Parathyroid adenoma (tissue), 2 donors: Measurements from ENCODE around the gene CTNND2.

Experiments
- H2AFZ ChIP-seq: fragments of 300-600 bp; sonication (generic); one replicate; pipeline ENCODE4 v1.7.0; 2017; ENCODE audit warnings: antibody characterized with exemption, mild to moderate bottlenecking
- H3K27ac ChIP-seq: fragments of 300-600 bp; sonication (generic); one replicate; pipeline ENCODE4 v1.7.0; 2017
- H3K27me3 ChIP-seq: fragments of 300-600 bp; sonication (generic); one replicate; pipeline ENCODE4 v1.7.0; 2017; ENCODE audit warnings: low read length; ENCODE audit not compliant: control insufficient read depth, insufficient read depth
- H3K36me3 ChIP-seq: fragments of 300-600 bp; sonication (generic); one replicate; pipeline ENCODE4 v1.7.0; 2017; ENCODE audit warnings: low read length; ENCODE audit not compliant: control insufficient read depth, insufficient read depth
- H3K4me1 ChIP-seq: fragments of 300-600 bp; sonication (generic); one replicate; pipeline ENCODE4 v1.7.0; 2017; ENCODE audit warnings: control low read depth
- H3K4me2 ChIP-seq: fragments of 300-600 bp; sonication (generic); one replicate; pipeline ENCODE4 v1.7.0; 2017; ENCODE audit warnings: low read length
- H3K4me3 ChIP-seq: fragments of 300-600 bp; sonication (generic); one replicate; pipeline ENCODE4 v1.7.0; 2017; ENCODE audit warnings: low read depth, low read length
- H3K79me2 ChIP-seq: fragments of 300-600 bp; sonication (generic); one replicate; pipeline ENCODE4 v1.7.0; 2017; ENCODE audit warnings: control low read depth
- H3K9ac ChIP-seq: fragments of 300-600 bp; sonication (generic); one replicate; pipeline ENCODE4 v1.7.0; 2017; ENCODE audit warnings: mild to moderate bottlenecking
- H3K9me3 ChIP-seq: fragments of 300-600 bp; sonication (generic); one replicate; pipeline ENCODE4 v1.7.0; 2017; ENCODE audit warnings: low read length; ENCODE audit not compliant: control insufficient read depth
- TF ChIP-seq, protein P1 (sequence below): fragments of 300-600 bp; sonication (generic); IDR thresholded peaks from one replicate; pipeline ENCODE4 v1.7.0; 2017; ENCODE audit warnings: antibody characterized with exemption, mild to moderate bottlenecking
- donor health status: primary hyperparathyroidism.

The CTNND2 gene

DNA sequence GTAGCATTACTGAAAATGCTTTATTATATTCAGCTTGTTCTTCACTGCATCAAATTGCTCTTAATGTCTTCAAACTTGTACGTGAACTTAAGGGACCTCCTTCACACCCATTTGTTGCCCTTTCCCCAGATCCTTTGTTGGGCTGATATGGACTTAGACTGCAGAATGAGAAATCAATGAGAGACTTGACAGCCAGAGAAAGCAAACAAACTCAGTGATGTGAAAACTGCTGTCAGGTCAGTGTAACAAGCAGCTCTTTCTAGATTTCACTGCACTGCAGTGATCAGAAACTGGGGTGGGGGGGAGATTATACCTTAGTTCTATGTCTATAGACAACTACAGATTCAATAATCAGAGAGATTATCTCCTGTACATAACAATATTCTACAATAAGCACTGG, 652.2 kb downstream of the CTNND2 start:
- no peaks in the 10 kb centered on the region for H3K27me3 ChIP-seq
- H3K4me3 ChIP-seq = no peak overlapping the region
- no peak overlapping the region for H3K9ac ChIP-seq

DNA sequence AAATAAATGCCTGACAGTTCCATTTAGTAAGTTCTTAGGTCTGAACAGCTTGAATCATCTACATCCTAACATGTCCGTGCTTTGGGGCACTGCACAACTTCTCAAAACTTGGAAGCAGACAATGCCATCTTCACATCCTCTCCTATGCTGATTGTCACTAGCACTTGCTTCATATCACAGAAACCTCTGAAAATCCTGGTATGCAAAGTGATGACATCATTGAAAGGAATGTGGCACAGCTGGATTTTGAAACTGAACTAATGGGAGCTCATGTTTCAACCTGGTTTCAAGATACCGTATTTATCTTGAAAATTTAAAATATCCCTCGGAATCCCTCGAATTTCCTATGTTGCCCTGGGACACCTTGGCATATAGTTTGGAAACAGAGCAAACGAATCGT, 653.0 kb downstream of the CTNND2 start:
- Histone ChIP-seq H3K79me2 (no peaks in the 10 kb centered on the region), H3K9me3 (no peaks in the 10 kb centered on the region), H3K27me3 (no peaks in the 10 kb centered on the region), H3K4me3 (no peak overlapping the region), H2AFZ (no peak overlapping the region), H3K36me3 (no peaks in the 10 kb centered on the region), H3K4me2 (peak overlapping the region; percentile 42), H3K9ac (no peak overlapping the region), H3K4me1 (no peaks in the 10 kb centered on the region), H3K27ac (no peak overlapping the region)
- TF ChIP-seq, protein P1, sequence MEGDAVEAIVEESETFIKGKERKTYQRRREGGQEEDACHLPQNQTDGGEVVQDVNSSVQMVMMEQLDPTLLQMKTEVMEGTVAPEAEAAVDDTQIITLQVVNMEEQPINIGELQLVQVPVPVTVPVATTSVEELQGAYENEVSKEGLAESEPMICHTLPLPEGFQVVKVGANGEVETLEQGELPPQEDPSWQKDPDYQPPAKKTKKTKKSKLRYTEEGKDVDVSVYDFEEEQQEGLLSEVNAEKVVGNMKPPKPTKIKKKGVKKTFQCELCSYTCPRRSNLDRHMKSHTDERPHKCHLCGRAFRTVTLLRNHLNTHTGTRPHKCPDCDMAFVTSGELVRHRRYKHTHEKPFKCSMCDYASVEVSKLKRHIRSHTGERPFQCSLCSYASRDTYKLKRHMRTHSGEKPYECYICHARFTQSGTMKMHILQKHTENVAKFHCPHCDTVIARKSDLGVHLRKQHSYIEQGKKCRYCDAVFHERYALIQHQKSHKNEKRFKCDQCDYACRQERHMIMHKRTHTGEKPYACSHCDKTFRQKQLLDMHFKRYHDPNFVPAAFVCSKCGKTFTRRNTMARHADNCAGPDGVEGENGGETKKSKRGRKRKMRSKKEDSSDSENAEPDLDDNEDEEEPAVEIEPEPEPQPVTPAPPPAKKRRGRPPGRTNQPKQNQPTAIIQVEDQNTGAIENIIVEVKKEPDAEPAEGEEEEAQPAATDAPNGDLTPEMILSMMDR = no peak

More for the DNA sequence above, 652.2 kb downstream of the CTNND2 start:
- Histone ChIP-seq H3K4me1 (no peaks in the 10 kb centered on the region), H3K79me2 (no peaks in the 10 kb centered on the region), H3K27ac (no peak overlapping the region), H3K9me3 (no peaks in the 10 kb centered on the region), H3K4me2 (no peak overlapping the region), H3K36me3 (no peaks in the 10 kb centered on the region), H2AFZ (no peak overlapping the region)
- TF ChIP-seq, protein P1 = no peak

DNA sequence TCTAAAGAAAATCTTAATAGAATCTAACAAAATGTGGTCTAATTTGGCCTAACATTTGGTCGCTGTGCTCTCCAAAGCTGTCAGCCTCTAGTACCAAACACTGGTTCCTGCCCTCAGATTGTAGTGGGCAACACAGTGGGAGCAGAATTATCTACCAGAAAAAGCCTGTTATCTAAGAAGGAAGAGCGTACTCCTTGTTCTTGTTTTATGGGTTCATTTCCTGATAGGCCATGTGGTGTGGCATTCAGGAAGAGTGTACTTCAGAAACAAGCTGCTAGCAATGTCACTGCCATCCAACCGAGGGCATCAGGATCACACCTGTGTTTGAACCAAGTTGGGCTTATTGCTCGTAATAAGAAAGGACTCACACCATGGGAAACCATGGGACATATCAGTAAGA, 655.3 kb downstream of the CTNND2 start:
- Histone ChIP-seq H3K9ac (no peak overlapping the region), H3K4me1 (no peaks in the 10 kb centered on the region), H3K4me3 (no peak overlapping the region), H3K27ac (no peak overlapping the region), H3K4me2 (no peak overlapping the region), H3K79me2 (no peaks in the 10 kb centered on the region), H3K27me3 (no peaks in the 10 kb centered on the region), H3K36me3 (no peaks in the 10 kb centered on the region), H2AFZ (no peak overlapping the region), H3K9me3 (no peaks in the 10 kb centered on the region)
- TF ChIP-seq, protein P1 = no peak

DNA sequence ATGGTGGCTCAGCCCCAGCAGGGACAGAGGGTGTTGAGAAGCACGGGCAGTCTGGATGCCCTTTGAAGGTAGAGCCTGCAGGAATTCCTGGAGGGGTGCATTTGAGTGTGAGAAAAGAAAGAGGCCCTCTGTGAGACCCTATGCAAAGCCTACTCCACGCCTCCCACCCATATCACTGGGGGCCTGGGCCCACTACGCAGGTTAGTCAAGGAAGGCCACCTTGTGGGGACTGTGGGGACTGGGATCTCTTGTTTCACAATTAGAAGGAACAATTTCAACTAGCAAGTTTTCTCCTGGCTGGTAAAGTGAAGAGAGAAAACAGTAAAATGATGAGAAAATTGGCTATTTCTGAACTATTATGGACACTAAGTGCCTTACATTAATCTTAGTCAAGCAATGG, 657.0 kb downstream of the CTNND2 start:
- no peak overlapping the region for H2AFZ ChIP-seq
- no peaks in the 10 kb centered on the region for H3K27me3 ChIP-seq
- no peak overlapping the region for H3K4me3 ChIP-seq
- H3K36me3 ChIP-seq = no peaks in the 10 kb centered on the region
- H3K9me3 ChIP-seq = no peaks in the 10 kb centered on the region
- no peak overlapping the region for H3K9ac ChIP-seq
- no peak overlapping the region for H3K4me2 ChIP-seq
- TF ChIP-seq, protein P1 = no peak
- H3K79me2 ChIP-seq = no peaks in the 10 kb centered on the region
- H3K4me1 ChIP-seq = no peaks in the 10 kb centered on the region
- H3K27ac ChIP-seq = no peak overlapping the region

GRCh38 chr5:11240293-11241190, 663.7 kb downstream of the CTNND2 start:
- Histone ChIP-seq H3K27me3 (no peaks in the 10 kb centered on the region), H3K36me3 (no peaks in the 10 kb centered on the region), H3K9ac (no peak overlapping the region), H3K4me1 (no peaks in the 10 kb centered on the region), H3K4me3 (no peak overlapping the region), H3K9me3 (no peaks in the 10 kb centered on the region), H2AFZ (no peak overlapping the region), H3K27ac (no peak overlapping the region), H3K79me2 (no peaks in the 10 kb centered on the region), H3K4me2 (no peak overlapping the region)
- TF ChIP-seq, protein P1 = no peak
